Measurements from ENCODE around the gene MEPE.
A peak's percentile ranks its signal among the peaks of the same experiment; 100 is the strongest.

- TF ChIP-seq CTCF (conservative IDR thresholded peaks at IDR 0.05; ENCODE audit: low read length) (peak; percentile 78), EZH2phosphoT487 (IDR thresholded peaks at IDR 0.05; ENCODE audit: borderline replicate concordance, low read depth, low read length) (no peak)
These were observed 16.0 kb downstream of the MEPE start for GRCh38 chr4:87848622-87849351.
